ENCODE measurements around the gene COX4I2.

GRCh38 chr20:31638816-31639215 lies 1.1 kb downstream of the COX4I2 start:
- TF ChIP-seq CTCF (IDR thresholded peaks at IDR 0.05; ENCODE audit: low read depth, low read length) (no peak), POLR2A (IDR thresholded peaks at IDR 0.05; ENCODE audit: extremely low read depth, insufficient read length) (no peak), MAX (IDR thresholded peaks at IDR 0.05; ENCODE audit: low read depth, low read length) (no peak)

All from NB4 (cell line).